ENCODE data around the gene ENOSF1. TPM values are rescaled to one million over a fixed set of nuclear protein-coding genes. Genes with fewer than 3 reads are reported as not detected.

The ENOSF1 gene
- total and polyA plus RNA-seq, 10 of the 15 experiments (the other 5 are each of a cell fraction or from before 2014, with no cell fraction given): 12.5 to 43.3 (median 29.5) TPM

GRCh38 chr18:650428-650858, 62.0 kb downstream of the ENOSF1 start (continued):
- TF ChIP-seq ZNF384 (IDR thresholded peaks at IDR 0.05; ENCODE audit: borderline replicate concordance, low read depth, low read length) (no peak), ZBTB33 (IDR thresholded peaks at IDR 0.05) (no peak), MYB (IDR thresholded peaks at IDR 0.05; ENCODE audit: borderline replicate concordance, low read depth, low read length) (no peak), FOS (IDR thresholded peaks at IDR 0.05; ENCODE audit: borderline replicate concordance, extremely low read depth, insufficient read length) (no peak), ZNF217 (IDR thresholded peaks at IDR 0.05) (peak; percentile 99), TCF7 (IDR thresholded peaks at IDR 0.05; ENCODE audit: borderline replicate concordance) (no peak), JUNB (IDR thresholded peaks at IDR 0.05) (peak; percentile 89), IKZF2 (IDR thresholded peaks at IDR 0.05) (peak; percentile 66 to 71; a peak in 3 of 4 replicates), DPF2 (IDR thresholded peaks at IDR 0.05) (peak; percentile 57), CEBPB (IDR thresholded peaks at IDR 0.05; ENCODE audit: borderline replicate concordance in 1 of 2, low read depth in 2 of 2, low read length in 2 of 2) (no peak), FOXM1 (IDR thresholded peaks at IDR 0.05; ENCODE audit: low read depth, low read length) (0 out of 2 replicates have a peak, but pooled peaks have one; percentile 58), CBFB (IDR thresholded peaks at IDR 0.05; ENCODE audit: low read depth) (no peak), JUND (IDR thresholded peaks at IDR 0.05; ENCODE audit: low read depth, low read length) (no peak), NRF1 (conservative IDR thresholded peaks at IDR 0.05; ENCODE audit: low read depth, low read length) (no peak), MEF2A (IDR thresholded peaks at IDR 0.05; ENCODE audit: insufficient read depth, low read depth, low read length) (peak; percentile 64), ZNF207 (IDR thresholded peaks at IDR 0.05; ENCODE audit: borderline replicate concordance) (no peak), HSF1 (IDR thresholded peaks at IDR 0.05; ENCODE audit: low read depth, low read length) (no peak), CREB1 (IDR thresholded peaks at IDR 0.05; ENCODE audit: low read depth) (0 out of 2 replicates have a peak, but pooled peaks have one; percentile 16), MEF2B (IDR thresholded peaks at IDR 0.05; ENCODE audit: partially characterized antibody, poor library complexity, severe bottlenecking) (no peak), NKRF (conservative IDR thresholded peaks at IDR 0.05) (no peak), SUZ12 (IDR thresholded peaks at IDR 0.05; ENCODE audit: unreplicated experiment) (no peak), EED (IDR thresholded peaks at IDR 0.05; ENCODE audit: low read depth) (peak; percentile 65; the same call in 1 of the 2 replicates), POLR2A (IDR thresholded peaks at IDR 0.05; ENCODE audit: low read depth, low read length) (no peak), SPI1 (IDR thresholded peaks at IDR 0.05; ENCODE audit: borderline replicate concordance, insufficient read depth, low read depth, low read length) (peak; percentile 96), MAX (IDR thresholded peaks at IDR 0.05; ENCODE audit: low read depth, low read length) (no peak), SMC3 (IDR thresholded peaks at IDR 0.05; ENCODE audit: borderline replicate concordance, low read length) (no peak), BRCA1 (IDR thresholded peaks at IDR 0.05; ENCODE audit: low read depth, low read length) (no peak), KDM1A (IDR thresholded peaks at IDR 0.05; ENCODE audit: borderline replicate concordance) (no peak), BMI1 (IDR thresholded peaks at IDR 0.05; ENCODE audit: borderline replicate concordance) (peak; percentile 59; the same call in 1 of the 2 replicates)

All from GM12878 (cell line).